HG02678 (cell line): ENCODE measurements around the gene DNAJB11.
"Not testable (repeated sequence)": the region's sequence is repeated elsewhere in the genome, so short reads cannot be mapped to it uniquely, and the experiment has no call there.

Experiments used
- ATAC-seq: cut with Tn5 transposase; IDR thresholded peaks from one replicate; pipeline ENCODE4 v1.9.1; 2021; ENCODE audit warnings: mild to moderate bottlenecking, moderate library complexity; ENCODE audit not compliant: unreplicated experiment

Gene DNAJB11

DNA sequence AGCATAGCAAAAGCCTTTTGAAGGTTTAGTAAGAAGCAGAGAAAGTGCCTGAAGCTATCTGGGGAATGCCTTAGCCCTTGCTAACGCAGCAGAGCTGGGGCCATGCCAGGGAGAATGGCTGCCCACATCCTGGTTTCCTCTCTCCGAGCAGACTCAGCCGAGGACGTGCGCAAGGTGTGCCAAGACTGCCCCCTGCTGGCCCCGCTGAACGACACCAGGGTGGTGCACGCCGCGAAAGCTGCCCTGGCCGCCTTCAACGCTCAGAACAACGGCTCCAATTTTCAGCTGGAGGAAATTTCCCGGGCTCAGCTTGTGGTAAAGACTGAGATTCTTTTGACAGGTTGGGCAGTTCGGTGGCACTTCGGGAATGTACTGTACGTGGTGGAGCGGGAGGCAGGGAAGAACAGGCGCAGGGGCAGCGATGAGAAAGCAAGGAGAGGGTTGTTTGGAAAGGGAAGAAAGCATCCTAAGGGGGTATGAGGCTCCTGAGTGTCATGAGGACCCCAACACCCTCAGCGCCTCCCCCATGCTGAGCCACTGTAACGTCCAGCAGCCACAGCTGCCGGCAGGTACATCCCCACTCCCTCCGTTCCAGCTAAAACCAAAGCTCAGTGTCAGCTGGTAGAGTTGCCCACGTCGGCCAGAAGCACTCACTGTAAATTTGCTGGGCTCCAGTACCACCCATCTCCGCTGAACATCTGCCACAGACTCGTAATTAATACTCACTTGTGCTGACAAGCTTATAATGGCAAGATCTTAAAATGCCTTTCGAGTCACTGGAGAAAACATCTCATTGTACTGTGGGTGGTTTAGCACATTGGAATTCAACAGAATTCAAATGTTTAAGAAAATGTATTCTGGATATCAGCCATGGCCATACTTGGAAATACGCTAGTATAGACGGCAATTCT, 46.8 kb downstream of the DNAJB11 start:
- ATAC-seq: peak; percentile 91

DNA sequence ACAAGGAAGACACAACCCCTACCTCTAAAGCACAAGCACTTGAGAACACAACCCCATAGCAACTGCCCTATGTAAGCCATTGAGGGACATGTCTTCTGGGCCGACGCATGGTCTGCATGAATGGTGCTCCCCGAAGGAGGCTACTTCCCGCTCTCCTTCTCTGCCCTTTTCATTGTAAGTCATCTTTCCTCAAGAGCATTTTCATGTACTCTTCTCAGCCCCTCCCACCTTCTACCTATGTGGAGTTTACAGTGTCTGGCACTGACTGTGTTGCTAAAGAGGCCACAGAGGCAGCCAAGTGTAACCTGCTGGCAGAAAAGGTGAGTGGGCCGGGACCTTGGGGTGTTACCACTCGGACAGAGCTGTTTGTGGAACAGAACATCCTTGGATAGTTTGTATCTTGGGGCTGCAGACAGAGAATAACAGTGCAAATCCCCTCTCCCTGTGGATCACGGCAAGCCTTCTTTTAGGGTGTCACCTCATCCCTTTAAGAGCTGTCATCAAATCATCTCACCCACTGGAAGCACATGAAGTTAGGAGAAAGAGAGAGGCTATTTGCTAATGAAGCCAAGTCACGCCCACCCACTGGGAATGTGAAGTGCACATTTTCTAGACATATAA, 47.9 kb downstream of the DNAJB11 start:
- no peak for ATAC-seq

DNA sequence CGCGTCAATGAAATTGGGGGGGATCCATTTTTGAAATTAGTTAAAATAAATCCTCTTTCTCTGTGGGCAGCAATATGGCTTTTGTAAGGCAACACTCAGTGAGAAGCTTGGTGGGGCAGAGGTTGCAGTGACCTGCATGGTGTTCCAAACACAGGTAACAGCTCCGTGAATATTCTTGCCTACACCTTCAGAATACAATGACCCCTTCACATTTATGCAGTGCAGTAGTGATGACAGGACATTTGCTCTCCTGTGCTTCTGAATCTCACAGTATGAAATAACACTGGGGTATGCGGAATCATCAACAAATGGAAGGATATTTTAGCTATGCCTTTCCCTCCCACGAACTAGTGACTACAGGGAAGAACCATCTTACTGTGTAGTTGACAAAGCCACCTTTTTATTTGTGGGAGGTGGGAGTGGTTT, 49.3 kb downstream of the DNAJB11 start:
- no peak for ATAC-seq

DNA sequence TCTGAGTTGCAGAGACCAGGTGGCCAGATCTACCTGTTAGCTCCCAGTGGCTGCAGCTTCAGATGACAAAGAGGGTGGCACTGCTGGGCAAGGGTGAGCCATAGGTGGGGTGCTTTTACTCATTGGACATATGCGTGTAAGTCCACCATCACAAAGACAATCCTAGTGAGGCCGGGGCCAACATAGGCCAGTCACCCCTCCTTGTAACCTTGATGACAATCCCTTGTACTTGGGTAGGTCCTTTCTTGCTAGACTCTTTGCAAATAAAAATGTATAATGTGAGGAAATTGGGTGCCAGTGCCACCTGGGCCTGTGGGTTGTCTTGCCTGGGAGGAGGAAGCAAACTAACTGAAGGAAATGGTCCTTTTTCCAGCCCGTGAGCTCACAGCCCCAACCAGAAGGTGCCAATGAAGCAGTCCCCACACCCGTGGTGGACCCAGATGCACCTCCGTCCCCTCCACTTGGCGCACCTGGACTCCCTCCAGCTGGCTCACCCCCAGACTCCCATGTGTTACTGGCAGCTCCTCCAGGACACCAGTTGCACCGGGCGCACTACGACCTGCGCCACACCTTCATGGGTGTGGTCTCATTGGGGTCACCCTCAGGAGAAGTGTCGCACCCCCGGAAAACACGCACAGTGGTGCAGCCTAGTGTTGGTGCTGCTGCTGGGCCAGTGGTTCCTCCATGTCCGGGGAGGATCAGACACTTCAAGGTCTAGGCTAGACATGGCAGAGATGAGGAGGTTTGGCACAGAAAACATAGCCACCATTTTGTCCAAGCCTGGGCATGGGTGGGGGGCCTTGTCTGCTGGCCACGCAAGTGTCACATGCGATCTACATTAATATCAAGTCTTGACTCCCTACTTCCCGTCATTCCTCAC, 49.9 kb downstream of the DNAJB11 start:
- no peak for ATAC-seq

DNA sequence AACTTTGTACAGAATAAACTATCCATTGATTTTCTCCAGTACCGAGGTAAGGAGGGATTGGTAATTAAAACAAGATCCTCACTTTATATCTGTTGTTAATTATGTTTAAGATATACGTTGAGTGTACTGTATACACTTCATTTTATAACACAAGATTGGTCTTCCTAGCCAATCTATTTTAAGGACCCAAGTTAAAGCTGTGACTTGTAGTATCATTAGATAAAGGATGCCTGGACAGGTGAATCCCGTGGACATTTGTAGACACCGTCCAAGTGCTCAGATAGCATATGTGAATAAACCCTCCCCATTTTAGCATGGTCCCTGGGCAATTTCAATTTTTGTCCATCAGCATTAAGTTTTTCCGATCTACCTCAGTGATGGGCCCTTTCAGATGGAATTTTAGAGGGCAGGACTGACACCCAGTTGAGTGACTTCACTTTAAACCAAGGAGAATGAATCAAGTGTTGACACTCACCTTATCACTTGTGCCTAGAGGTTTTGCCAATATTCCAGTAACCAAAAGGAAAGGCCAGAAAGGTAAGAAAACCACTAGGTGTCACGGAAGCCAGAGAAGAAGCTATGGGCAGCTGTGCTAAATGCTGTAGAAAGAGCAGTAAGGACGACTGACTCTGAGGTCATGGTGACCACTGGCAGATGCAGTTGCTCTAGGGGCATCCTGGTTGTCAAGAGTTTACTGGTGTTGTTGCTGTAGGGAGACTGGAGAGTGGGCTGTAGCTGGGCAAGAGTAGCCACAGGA, 51.6 kb downstream of the DNAJB11 start:
- no peak for ATAC-seq

DNA sequence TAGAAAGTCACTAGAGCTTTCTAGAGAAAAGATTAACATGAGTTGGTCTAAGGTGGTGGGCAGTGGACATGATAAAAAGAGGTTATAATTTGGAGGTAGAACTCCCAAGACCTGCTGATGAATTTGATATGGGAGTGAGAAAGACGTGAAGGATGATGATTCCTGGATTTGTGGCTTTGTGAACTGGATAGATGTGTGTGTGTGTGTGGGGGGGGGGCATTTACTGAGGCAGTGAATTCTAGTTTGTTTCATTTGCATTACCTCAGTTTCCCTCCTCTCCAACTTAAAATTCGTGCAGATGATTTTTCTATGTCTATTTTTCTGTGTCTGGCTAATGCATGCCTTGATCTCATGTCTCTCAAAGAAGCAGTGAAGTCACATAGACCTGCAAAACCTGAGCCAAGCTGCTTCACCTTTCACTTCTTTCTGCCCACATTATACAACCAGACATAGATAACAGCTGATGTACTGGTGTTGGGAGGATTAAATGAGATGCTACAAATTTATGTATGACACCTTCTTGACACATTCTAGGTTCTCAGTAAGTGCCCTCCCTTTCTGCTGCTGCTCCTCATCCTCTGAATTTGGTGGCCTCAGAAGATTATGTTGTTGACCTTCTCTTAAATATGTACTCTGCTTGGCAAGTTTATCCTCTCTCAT, 52.3 kb downstream of the DNAJB11 start:
- no peak for ATAC-seq

GRCh38 chr3:186624598-186624997, 54.1 kb downstream of the DNAJB11 start:
- no peak for ATAC-seq

GRCh38 chr3:186625600-186626042, 55.1 kb downstream of the DNAJB11 start:
- ATAC-seq: no peak

- ATAC-seq: no peak
Observed at GRCh38 chr3:186626254-186626847, 55.8 kb downstream of the DNAJB11 start.

DNA sequence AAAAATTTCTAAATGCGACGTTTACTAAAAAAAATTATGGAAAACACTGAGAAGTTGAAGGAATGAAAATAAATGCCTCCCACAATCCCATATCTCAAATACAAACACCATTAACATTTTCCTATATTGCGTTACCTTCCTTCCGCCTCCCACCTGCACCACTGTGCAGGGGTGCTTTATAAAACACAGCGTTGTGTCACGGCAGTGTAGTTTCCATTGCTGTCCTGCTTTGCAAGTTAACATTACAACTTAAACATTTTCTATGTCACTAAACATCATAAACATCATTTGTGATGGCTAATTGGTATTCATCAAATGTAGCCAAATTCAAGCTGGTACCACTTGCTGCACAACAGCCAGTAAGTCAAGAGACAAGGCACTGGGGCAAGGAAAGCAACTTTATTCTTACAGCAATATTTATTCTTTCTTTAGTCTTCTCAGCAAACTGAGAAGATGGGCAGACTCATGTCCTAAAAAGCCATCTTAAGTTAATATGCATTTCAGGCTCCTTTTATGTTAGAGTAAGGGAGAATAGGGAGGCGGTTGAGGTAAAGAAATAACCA, 57.4 kb downstream of the DNAJB11 start:
- no peak for ATAC-seq

- ATAC-seq: no peak
Observed at GRCh38 chr3:186628756-186629155, 58.2 kb downstream of the DNAJB11 start.

DNA sequence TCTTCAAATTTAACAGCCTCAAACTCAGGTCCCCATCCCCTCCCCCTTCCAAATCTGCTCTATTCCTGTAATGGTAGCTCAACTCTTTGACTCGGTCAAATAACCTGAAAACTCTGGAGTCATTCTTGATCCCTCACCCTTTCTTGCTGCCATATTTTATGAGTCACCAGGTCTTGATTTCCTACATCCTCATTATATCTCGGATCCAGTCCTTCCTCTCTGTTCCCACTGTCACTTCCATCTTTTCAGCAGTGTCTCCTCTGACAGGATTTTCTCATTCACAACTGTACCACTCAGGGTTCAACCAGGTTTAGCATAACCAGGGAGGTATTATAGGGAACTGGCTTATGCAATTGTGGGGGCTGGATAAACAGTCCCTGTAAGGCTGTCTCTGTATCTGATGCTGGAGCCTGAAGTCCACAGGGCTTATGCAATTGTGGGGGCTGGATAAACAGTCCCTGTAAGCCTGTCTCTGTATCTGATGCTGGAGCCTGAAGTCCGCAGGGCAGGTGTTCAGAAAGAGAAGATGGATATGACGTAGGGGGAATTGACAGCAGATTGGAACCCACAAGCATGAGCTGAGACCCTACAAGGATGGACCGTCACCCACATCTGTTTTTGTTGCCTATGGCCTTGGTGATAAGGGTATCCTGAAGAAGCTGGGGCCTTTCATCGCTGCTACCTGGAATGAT, 60.6 kb downstream of the DNAJB11 start:
- no peak for ATAC-seq

GRCh38 chr3:186633481-186633880, 63.0 kb downstream of the DNAJB11 start:
- no peak for ATAC-seq

DNA sequence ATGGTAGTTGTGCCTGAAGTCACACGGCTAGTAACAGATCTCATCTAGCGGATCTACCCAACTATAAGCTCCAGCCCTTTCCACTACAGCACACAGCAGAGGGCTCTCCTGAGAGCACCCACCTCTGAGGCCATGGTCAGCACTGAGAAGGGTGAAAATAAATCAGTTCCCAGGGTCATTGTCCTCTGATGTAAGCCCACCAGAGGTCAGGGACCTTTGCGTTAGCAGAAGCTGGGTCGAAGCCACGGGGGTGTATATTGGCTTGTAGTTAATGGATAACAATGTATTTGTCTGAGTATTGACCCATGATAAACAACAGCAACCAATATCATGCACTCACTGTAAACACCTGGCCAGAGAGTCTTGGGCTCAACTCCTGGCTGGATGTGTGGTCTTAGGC, 63.7 kb downstream of the DNAJB11 start:
- not testable (repeated sequence) for ATAC-seq
